Tibial artery (tissue), 4 donors: Measurements from ENCODE around the gene NTM.

Experiments
- DNase-seq, 2 donors: peaks; one replicate each; pipeline ENCODE4 v3.0.0-alpha.2; 2019
- H3K27ac ChIP-seq, 2 donors: fragments of 200-600 bp; sonication (generic) in 1 of 2; 1 replicate in 1 of 2; 2 replicates in 1 of 2; pipeline ENCODE4 v1.5.1; 2018 to 2019; ENCODE audit warnings: mild to moderate bottlenecking in 1 of 2
- H3K27me3 ChIP-seq, 2 donors: fragments of 200-600 bp; sonication (generic) in 1 of 2; one replicate each; pipeline versions ENCODE4 v1.5.1 to v1.6.0; 2016 to 2019
- H3K36me3 ChIP-seq, 3 donors: fragments of 200-600 bp; sonication (generic) in 2 of 3; one replicate each; pipeline ENCODE4 v1.5.1; 2016 to 2019; ENCODE audit warnings: mild to moderate bottlenecking in 2 of 3
- H3K4me1 ChIP-seq, 4 donors: fragments of 200-600 bp; sonication (generic) in 2 of 4; 1 replicate in 3 of 4; 2 replicates in 1 of 4; pipeline ENCODE4 v1.5.1; 2016 to 2019
- H3K4me3 ChIP-seq, 2 donors: fragments of 200-600 bp; sonication (generic) in 1 of 2; 1 replicate in 1 of 2; 2 replicates in 1 of 2; pipeline ENCODE4 v1.5.1; 2018 to 2019; ENCODE audit warnings: mild to moderate bottlenecking in 2 of 2
- H3K9me3 ChIP-seq, 3 donors: fragments of 200-600 bp; sonication (generic) in 1 of 3; one replicate each; pipeline ENCODE4 v1.5.1; 2016 to 2019
- intact Hi-C: fragments of 100-400 bp; cut with DNase I; formaldehyde crosslinking; loops from one replicate; pipeline ENCODE4 v1.15.0; 2023; ENCODE audit warnings: low total_unique reads
- TF ChIP-seq, protein P1 (sequence below), 2 experiments: fragments of 200-600 bp in 1 of 2; fragments of 450-650 bp in 1 of 2; IDR thresholded peaks; one replicate each; pipeline ENCODE4 v1.5.1; 2017 to 2019; ENCODE audit warnings: antibody characterized with exemption in 2 of 2, mild to moderate bottlenecking in 1 of 2, moderate library complexity in 1 of 2

The NTM gene

DNA sequence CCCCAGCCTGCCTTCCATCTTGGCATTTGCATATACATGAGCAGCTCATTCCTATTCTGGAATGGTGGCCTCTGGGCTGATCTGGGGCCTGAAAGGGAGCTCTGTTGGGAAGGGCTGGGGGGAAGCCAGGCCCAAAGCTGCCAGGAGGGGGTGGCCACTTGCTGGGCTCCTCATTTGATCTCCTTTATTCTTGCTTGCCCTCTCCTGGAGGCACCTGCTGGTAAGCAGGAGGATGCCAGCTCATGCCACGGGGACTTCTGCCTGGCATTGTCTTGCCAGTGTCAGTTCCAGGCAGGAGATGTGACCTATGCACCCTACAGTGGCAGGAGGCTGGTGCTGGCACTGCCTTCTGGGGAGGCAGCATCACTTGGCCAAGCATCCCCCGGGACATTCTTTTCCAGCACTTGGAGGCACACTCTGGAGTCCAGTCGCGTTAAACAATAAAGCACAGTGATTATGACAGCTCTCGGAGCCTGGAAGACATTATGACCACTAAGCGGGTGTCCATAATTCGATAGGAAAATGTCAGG is 128.3 kb downstream of the NTM start:
- TF ChIP-seq, protein P1, sequence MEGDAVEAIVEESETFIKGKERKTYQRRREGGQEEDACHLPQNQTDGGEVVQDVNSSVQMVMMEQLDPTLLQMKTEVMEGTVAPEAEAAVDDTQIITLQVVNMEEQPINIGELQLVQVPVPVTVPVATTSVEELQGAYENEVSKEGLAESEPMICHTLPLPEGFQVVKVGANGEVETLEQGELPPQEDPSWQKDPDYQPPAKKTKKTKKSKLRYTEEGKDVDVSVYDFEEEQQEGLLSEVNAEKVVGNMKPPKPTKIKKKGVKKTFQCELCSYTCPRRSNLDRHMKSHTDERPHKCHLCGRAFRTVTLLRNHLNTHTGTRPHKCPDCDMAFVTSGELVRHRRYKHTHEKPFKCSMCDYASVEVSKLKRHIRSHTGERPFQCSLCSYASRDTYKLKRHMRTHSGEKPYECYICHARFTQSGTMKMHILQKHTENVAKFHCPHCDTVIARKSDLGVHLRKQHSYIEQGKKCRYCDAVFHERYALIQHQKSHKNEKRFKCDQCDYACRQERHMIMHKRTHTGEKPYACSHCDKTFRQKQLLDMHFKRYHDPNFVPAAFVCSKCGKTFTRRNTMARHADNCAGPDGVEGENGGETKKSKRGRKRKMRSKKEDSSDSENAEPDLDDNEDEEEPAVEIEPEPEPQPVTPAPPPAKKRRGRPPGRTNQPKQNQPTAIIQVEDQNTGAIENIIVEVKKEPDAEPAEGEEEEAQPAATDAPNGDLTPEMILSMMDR (IDR thresholded peaks at IDR 0.05), result no peak
- intact Hi-C loops, result no loop called here
- Histone ChIP-seq H3K27ac (no peak overlapping the region), H3K4me1 (no peaks in the 10 kb centered on the region), H3K36me3 (no peaks in the 10 kb centered on the region), H3K27me3 (no peaks in the 10 kb centered on the region), H3K9me3 (no peaks in the 10 kb centered on the region), H3K4me3 (no peak overlapping the region)
- no peak for DNase-seq

DNA sequence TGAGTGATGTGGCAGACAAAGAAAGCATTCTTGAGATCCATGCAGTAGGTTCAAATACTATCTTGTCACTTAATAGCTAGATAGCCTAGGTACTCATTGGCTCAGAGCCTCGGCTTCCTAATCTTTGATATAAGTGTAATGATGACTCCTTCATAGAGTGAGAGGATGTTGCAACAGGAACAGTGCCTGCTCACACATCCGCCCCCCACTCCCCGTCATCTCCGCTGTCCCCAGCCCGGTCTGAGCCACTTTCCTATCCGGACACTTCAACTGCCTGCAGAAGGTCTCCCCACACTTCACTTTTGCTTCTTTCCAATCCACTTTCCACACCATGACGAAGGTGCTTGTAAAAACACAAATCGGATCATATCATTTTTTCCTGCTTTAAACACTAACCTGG is 128.8 kb downstream of the NTM start:
- TF ChIP-seq, protein P1 (IDR thresholded peaks at IDR 0.05), result no peak
- Histone ChIP-seq H3K27me3 (no peaks in the 10 kb centered on the region), H3K4me1 (no peaks in the 10 kb centered on the region), H3K9me3 (no peaks in the 10 kb centered on the region), H3K36me3 (no peaks in the 10 kb centered on the region), H3K27ac (no peak overlapping the region), H3K4me3 (no peak overlapping the region)
- no peak for DNase-seq
- intact Hi-C loops, result no loop called here

DNA sequence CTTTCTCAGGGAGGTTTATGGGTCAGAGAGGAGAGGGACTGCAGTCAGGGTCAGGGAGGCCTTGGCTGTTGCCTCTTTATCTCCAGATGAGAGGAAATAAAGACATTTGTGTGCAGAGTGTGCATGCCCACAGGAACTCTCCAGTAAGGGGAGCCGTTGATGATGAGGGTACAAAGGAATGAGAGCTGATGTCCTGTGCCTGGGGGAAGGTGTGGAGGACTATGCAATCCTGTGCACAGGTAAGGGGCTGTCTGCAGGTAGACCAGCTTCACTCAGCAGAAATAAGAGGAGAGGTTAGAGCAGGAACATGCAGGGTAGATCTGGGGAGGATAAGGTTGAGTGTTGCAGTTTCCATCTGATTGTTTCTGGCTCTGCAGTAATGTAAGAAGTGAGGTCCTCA is 132.6 kb downstream of the NTM start:
- intact Hi-C loops, result no loop called here
- H3K27ac ChIP-seq, result no peak overlapping the region
- no peaks in the 10 kb centered on the region for H3K4me1 ChIP-seq
- no peak for DNase-seq
- H3K36me3 ChIP-seq, result no peaks in the 10 kb centered on the region
- H3K27me3 ChIP-seq, result peaks cover 0 to 12% of the 10 kb centered on the region in 2 donors
- TF ChIP-seq, protein P1 (IDR thresholded peaks at IDR 0.05), result no peak
- no peak overlapping the region for H3K4me3 ChIP-seq
- no peaks in the 10 kb centered on the region for H3K9me3 ChIP-seq

DNA sequence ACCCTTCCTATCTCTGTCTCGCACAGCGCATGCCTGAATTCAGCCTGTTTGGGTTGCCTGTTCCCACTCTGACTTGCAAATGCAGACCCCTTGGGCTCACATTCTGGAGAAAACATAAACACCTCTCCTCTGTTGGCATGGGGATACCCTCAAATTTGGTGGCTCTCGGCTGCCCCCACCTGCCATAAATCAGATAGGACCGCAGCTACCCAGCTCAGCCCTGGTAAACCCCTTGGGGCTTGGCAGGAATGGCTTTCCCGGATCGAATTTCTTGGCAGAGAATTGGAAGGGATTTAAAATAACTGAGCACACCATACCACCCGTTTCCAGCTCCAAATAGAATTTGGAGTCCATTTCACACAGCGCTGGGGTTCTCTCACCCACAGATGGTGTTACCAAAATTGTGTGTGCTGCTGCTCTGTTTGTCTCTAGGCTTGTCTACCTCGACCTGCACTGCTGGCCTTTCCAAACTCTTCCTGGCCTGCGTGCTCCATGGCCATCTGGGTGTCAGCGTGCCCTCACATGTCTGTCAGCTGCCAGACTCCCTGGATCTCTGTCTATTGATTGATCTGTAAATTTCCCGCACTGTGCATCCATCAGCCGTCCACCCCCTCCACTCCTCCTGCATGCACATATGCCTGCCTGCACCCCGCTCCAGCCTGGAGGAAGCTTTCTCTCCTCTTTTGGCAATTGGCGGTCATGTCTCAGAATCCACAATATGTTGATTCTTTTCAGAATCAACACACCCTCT is 134.0 kb downstream of the NTM start:
- Histone ChIP-seq H3K4me3 (no peak overlapping the region), H3K27ac (no peak overlapping the region), H3K4me1 (no peaks in the 10 kb centered on the region), H3K9me3 (no peaks in the 10 kb centered on the region), H3K36me3 (no peaks in the 10 kb centered on the region), H3K27me3 (peaks cover 0 to 12% of the 10 kb centered on the region in 2 donors)
- intact Hi-C loops, result no loop called here
- no peak for DNase-seq
- TF ChIP-seq, protein P1 (IDR thresholded peaks at IDR 0.05), result no peak

DNA sequence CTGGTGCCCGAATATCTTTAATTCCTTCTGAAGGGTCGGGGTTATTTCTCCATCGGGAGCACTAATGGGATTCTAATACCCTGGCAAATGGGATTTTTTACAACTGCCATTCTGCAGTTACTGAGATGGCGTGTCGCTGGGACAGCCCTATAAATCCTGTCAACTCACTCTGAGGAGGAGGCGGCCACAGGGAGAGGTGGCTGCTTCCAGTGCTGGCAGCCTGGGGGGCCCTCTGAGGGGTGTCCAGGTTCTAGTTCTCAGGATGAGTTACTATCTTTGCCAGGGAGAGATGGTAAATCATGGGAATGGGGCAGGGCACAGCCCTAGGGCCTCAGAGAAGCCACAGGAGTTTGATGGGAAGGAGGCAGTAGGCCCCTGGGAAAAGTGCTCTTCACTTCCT is 135.9 kb downstream of the NTM start:
- Histone ChIP-seq H3K27me3 (peaks cover 0 to 12% of the 10 kb centered on the region in 2 donors), H3K36me3 (no peaks in the 10 kb centered on the region), H3K4me3 (no peak overlapping the region), H3K4me1 (no peaks in the 10 kb centered on the region), H3K9me3 (no peaks in the 10 kb centered on the region), H3K27ac (no peak overlapping the region)
- no peak for DNase-seq
- TF ChIP-seq, protein P1 (IDR thresholded peaks at IDR 0.05), result no peak
- intact Hi-C loops, result no loop called here
